ENCODE results near the gene PRKCE.

DNA sequence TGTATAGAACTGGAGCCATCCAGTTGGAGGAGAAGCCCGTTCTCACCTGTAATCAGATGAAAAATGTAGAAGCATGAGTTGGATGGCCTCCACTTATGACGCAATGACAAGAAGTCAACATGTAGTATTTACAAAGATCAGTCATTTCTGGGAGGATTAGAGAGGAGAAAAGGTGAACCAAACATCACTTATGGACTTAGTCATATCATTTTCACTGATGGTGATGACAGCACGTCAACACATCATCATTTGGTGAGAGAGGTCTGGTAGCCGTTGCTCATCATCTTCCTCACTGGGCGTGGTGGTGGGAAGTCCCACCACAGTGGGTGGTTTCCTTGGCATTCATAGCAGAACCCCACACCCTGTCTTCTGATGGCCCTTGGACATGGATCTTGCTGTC lies 381.5 kb downstream of the PRKCE start:
- TF ChIP-seq, protein P1, sequence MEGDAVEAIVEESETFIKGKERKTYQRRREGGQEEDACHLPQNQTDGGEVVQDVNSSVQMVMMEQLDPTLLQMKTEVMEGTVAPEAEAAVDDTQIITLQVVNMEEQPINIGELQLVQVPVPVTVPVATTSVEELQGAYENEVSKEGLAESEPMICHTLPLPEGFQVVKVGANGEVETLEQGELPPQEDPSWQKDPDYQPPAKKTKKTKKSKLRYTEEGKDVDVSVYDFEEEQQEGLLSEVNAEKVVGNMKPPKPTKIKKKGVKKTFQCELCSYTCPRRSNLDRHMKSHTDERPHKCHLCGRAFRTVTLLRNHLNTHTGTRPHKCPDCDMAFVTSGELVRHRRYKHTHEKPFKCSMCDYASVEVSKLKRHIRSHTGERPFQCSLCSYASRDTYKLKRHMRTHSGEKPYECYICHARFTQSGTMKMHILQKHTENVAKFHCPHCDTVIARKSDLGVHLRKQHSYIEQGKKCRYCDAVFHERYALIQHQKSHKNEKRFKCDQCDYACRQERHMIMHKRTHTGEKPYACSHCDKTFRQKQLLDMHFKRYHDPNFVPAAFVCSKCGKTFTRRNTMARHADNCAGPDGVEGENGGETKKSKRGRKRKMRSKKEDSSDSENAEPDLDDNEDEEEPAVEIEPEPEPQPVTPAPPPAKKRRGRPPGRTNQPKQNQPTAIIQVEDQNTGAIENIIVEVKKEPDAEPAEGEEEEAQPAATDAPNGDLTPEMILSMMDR (conservative IDR thresholded peaks at IDR 0.05 in 1 of 2, IDR thresholded peaks at IDR 0.05 in 1 of 2; ENCODE audit: low read depth in 1 of 2, low read length in 2 of 2): no peak
- no peak for TF ChIP-seq EZH2 (IDR thresholded peaks at IDR 0.05; ENCODE audit: low read length, missing control alignments)

All from fibroblast of lung (primary cell).